ENCODE data around the gene SCAANT1.

SCAANT1 gene

DNA sequence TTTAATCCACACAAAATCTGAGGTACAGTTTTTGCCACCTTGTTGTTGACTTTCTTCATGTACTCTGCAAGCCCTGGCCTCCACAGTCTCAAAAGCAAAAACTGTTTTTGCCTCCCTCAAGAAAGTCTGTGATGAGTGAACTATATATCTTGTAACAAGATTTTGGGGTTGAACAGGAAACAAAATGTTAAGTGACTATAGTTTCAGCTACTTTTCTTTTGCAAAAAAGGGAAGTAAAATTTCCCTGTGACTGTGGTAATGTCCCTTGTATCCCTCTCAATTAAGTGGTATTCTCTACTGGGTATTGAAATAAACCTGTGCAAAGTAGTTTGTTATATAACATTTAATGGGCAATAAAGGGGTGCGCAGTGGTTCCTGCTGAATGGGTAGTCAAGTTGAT, 21.3 kb upstream of the SCAANT1 start:
- DNase-seq, result no peak

DNA sequence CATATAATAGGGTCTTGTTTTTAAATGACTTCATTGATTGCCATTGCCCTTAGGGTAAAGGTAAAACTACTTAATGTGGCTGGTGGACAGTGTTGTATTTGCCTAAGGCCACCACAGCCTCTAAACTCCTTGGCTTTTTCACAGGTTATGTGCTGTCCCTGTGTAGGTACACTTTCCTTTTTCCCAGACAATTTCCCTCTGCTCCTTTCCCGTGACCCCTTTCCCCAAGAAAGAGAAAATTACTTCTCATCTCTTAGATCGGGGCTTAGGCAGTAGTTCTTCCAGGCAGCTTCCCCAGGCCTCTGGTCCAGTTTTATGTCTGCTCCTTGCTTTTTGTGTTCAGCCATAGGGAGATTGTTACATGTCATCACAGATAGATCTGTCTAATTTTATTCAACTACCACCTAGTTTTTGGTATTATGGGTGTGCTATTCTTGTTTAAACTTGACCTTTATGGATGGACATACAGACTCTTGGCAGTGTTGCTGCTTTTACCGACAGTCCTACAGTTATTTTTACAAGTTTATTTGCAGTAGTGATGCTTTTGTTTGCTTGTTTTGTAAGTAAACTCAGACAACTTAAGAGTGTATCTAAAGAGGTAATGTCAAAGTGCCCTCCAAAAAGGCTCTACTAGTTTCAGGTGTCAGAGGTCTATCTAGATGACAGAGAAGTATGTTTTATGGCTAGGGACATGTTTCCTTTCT, 20.5 kb upstream of the SCAANT1 start:
- no peak for DNase-seq

DNA sequence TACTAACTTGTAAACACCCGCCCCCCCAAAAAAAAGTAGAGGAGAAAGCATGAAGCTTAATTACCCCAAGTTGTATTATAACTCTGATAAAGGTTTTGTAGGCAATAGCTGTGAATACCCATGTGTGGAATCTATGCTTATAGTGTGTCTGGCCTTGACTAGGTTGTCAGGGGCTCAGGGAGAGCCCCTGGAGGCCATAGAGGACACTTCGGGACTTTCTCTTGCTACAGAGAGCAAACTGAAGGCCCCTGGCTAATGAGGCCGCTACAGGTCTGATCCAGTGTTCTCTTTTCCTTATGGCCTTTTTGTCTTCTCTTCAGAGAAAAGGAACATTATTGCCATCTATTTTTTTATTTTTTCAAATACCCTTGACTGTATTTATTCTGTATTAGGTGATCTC, 19.1 kb upstream of the SCAANT1 start:
- DNase-seq, result no peak

DNA sequence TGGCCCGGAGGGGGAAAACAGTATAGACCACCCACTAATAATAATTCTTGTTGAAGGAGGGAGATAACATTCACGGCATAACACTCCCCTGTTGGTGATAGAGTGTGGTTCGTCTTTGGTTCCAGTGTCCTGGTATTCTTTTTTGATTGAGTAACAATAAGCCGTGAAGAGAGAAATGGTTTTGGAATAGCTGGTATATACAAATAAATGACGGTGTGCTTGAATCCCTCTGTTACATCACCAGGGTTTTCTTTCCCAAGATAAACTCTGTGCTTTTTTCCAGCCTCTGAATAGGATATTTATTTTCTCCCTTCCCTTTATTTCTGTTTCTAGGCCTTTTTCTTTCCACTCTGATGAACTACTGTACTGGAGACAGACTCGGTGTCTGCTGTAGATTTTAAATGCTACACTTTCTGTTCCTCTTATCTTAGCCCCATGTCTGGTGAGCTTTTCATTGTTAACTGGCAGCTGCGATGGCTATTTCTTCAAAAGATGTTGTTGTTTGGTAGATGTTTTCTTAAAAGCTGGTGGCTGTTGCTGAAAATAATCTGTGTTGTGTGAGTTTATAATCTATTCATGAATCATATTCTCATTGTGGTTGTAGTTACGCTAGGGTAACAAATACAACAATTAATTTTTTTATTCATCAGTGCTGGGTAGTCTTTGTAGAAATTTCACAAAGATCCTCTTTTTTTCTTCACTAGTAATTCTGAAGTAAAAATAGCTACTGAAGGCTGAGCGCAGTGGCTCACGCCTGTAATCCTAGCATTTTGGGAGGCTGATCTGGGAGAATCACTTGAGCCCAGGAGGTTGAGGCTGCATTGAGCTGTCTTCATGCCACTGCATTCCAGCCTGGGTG, 15.5 kb upstream of the SCAANT1 start:
- DNase-seq, result no peak

DNA sequence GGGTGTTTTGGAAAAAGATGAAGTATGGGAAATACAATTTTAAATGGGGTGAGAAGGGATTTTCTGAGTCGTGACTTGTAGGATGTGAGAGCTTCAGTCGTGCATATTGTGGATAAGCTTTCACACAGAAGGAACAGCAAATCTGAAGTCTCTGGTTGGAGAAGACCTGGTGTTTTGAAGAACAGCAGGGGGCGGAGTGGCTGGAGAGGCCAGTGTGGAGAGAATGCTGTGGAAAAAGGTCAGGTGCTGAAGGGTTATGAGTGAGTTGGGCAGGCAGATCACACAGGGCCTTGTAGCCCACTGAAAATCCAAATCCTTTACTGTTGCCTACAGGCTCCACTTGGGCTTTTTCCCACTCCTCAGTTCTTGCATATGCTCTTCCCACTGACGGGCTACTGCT, 14.1 kb upstream of the SCAANT1 start:
- DNase-seq, result no peak

DNA sequence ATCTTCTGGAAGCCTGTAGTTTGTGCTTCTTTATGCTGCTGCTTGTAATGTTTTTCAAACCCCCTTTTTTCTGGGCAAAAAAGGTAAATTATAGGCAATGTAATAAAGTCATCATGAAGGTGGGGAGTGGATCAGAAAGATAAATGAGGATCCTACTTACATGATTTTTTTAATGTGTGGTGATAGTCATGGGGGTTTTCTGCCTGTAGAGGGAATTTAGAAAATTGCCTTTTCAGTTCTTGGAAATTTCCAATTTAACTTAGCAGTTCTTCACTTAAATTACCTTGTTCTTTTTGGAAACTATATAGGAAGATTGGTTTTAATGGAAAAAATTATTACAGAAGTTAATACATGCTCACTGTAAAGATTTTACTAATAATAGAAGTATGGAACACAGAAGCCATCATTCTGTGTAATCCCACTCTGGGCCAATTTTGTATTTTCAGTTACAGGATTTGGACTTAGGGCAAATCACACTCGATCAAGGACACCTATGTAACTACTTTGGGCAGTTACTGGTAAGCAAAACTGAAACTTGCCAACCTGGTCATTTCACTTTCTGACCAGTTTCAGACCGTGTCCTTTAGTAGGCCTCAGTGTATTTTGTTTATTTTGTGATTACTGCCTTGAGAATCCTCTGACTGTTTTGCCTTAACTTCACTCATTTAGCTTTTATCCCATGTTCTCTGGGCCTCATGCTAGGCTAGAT, 10.5 kb upstream of the SCAANT1 start:
- DNase-seq, result no peak

DNA sequence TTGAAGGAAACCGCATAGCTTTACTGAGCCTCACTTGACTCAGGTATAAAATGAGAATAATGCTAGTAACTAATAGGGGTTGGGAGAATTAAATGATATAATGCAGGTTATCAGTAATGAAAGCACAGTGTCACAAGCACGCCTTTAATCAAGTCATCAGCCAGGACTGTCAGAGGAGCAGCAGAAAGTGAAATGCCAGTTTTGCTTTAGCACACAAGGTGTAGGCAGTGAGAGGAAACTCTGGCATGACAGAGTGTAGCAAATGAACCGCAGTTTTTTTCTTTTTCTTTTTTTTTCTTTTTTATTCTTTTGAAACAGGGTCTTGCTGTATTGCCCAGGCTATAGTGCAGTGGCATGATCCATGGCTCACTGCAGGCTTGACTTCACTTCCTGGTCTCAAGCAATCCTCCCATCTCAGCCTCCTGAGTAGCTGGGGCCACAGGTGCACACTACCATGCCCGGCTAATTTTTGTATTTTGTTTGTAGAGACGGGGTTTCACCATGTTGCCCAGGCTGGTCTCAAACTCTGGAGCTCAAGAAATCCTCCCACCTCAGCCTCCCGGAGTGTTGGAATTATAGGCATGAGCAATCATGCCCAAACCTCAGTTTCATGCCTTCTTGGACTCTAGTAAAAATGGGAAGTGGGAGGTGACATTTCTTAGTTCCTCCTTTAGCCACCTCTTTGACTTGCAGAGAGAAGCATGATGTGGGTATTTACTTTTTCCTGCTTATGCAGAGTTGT, 9.7 kb upstream of the SCAANT1 start:
- DNase-seq, result no peak

DNA sequence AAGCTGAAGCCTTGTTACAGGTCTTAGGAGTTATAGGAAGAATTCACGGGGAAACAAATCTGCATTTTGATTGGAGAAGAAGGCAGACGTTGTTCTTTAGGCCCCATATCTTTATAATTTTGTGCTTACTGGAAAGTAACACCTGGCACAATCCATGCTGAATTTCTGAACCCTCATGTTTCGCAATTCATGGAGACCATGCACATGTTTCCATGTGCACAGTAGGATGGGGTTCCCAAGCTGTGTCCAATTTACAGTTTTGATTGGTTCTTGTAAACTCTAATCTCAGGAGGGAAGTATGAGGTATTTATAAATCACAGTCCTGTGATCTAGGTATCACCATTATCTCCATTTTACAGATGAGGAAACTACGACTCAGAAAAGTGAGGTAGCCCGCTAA, 7.8 kb upstream of the SCAANT1 start:
- no peak for DNase-seq

DNA sequence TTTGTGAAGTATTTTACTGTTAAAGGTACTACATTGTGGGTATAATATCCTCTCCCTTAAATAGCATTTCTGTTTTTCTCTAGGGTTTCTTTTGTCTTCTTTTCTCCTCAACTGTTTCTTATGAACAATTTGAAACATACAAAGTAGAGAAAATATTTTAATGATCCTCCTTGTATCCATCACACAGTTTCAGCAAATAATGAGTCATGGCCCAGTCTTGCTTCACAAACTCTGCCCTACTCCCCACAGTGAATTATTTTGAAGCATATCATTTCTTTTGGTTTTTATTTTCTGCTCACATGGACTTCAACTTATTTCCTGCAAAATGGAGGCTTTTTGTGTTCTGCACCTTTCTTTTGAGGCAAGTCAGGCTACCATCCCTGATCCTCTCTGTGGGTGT, 6.1 kb upstream of the SCAANT1 start:
- no peak for DNase-seq

DNA sequence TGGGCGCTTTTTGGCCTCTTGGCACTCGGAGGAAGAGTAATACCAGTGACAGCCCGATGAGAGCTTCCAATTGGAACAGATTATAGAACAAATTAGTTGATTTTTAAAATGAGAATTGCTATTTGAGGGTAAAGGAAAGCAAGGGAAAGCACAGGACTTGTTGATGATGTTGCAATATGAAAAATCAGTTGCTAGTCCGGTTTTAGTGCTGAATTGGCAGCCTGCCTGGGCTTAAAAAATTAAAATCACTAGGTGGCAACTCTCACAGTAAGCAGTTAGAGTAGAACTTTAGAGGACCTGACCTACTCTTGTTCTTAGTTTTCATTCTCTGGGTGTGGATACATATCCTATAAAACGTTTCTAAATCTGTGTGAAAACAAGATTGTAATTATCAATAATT, 2.1 kb upstream of the SCAANT1 start:
- no peak for DNase-seq

DNA sequence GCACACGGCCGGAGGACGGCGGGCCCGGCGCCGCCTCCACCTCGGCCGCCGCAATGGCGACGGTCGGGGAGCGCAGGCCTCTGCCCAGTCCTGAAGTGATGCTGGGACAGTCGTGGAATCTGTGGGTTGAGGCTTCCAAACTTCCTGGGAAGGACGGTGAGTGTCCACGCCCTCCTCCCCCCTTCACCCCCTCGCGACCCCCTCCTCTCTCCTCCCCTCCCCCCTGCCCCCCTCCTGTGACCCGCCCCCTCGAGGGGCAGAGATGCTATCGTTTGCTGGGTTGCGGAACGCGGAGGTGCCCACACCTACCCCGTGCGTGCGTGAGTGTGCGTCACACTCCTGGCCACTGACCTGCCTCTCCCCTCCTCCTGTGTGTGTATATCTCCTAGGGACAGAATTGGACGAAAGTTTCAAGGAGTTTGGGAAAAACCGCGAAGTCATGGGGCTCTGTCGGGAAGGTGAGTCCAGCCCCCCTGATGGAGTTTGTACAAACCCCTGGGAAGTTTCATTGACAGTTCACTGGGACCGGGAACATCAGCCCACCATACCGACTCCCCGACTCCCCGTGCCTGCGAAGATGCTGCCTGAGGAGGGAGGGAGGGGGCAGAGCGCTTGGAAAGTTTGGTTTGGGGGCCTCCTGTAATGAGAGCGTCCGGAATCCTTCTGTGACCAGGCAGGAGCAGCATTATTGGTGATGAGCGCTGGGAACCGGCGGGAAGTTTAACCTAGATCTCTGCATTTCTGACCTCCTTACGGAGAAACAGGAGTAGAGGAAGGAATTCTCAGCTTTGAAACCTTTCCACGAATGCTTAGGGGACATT, 795 bp upstream of the SCAANT1 start:
- DNase-seq, result peak; percentile 43

DNA sequence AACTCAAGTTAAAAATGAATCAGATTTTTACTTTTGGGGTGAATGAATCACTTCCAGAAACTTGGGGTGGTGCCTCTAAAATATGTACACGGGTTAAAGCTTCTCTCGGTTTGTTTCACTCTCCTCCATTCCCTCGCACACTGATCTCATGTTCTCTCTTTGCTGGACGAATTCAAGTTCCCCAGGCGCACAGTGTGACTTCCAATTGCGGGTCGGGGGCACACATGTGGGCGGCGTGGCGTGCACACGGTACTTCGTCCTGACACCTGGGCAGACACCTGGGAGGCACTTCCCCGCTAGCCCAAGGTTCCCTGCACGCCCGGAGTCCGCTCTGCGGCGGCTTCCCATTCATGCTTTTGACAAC, 692 bp downstream of the SCAANT1 start:
- DNase-seq, result no peak

DNA sequence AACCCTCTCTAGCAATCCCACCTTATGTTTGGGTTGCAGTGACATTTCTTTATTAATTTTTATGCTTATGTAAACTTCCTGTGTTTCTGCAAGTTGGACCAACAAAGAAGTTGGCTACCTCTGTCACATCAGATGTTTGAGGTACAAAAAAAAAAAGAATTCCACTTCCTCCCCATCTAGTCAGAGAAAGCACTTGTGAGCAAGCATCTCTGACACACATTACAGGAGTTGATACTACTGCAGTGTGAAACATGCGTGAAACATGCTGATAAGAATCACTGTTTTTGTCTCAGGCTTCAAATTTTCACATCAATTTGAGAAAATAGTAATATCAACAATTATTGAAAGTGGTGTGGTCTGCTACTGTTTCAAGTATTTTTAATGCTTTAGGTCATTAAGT, 1.3 kb downstream of the SCAANT1 start:
- peak; percentile 68 for DNase-seq

DNA sequence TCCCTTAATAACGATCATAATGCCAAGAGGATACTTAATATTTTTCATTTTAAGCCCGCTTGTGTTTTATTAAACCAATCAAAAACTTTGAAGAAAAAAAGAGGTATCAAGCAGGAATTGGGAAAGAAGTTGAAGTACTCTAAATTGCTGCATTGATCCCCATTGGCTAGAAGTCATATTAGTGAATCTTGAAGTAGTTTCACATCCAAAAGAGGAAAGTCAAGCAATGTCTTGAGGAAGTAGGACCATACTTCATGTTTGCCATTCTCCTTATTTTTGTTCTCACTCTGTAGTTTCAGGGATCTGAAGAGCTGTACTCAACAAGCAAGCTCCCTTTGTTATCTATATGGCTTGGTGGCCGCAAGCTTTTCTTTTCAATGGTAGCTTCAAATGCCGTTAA, 2.2 kb downstream of the SCAANT1 start:
- no peak for DNase-seq

DNA sequence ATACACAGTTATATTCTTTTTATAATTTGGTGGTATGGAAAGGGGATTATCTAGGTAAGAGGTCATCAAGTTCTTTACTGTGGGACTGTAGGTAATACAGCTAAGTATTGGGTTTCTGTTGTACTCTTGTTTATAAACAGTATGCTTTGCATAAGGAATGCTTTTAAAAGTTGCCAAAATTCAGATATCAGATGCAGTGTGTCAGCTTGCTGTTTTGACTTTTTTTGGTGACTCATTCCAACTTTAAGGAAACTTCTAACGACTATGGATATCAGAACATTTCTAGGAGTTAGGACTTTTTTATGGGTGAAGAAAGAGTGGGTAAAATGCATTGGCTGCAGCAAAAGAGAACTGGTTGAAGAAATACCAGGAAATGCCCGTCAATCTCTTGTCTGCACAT, 2.8 kb downstream of the SCAANT1 start:
- no peak for DNase-seq

DNA sequence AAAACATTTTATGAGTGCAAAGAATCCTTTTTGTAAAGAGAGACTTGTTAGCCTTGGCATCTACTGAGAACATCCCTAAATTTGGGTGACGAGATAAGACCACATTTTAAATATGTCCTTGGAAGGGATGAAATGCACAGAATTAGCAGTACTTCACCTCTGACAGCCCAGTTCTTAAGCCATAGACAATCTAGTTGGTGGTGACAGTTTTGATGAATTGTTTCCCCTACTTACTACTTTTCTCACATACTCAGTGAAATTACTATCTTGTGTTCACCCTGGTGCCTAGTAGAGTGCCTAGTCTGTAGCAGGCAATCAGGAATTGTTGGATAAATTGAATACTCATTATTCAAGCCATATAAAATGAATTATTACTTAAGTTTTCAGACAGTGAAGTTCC, 3.4 kb downstream of the SCAANT1 start:
- no peak for DNase-seq

DNA sequence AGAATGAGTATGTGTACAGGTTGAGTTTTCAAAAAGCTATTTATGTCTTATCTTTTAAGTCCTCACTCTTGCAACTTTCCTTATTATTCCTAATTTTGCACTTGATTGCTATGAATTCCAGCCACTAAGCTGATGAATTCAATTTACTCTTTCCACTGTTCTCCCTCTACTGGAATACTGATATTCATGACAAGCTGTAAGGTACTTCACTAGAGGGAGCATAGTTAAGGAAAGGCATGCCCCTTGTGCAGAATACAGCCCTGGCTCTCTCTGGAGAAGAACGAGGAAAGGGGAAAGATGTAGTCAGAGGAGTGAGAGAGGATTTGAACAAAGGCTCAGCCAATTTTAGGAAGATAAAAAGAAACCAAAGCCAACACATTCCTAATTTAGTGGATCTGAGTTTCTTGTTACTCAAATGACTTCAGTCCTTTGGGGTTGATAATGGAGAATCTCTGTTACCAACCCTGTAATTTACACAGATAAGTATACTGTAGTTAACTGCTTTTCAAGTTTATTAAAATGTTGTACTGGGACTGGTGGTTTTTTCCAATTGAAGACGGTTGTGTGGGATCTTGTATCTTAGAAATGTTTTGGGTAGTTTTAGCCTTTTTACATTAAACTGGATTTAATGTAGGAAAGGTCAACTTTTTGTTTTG, 4.0 kb downstream of the SCAANT1 start:
- DNase-seq, result no peak

DNA sequence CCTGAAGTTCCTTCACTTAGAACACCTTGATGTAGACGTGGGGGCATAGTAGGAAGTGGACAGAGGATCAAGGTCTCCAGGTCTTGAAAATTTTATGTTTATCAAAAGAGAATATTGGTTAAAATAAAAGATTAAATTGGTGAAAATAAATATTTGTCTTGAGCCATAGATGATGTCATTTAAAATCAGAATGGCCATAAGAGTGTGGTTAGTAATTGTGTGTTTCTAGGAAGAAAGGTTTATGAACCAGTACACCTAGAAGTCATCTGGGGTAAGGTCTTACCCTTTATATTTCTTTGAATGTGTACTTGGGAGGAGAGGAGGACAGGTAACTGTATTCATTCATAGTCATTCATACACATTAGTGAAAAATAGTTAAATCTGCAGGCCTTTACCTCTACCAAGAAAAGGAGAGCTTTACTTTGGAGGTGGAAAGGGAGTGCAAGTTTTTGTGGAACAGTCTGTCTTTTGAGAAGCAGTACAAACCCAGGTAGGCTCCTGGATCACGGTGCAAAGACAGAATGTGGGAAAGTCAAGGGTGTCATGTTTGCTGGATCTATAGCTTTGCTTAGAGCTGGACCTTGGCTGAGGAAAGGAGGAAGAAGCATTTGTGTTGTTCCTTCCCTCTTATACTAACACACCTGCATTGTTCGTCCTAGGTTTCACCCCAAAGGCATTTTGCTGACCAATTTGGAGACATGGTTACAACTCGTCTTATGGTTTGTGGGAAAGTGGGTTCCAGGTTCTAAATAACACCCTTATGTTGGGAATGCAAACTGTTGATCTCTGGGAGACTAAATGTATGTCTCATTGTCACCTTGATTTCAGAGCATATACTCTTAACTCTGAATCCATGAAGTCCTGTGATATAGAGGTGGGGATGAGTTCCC, 6.2 kb downstream of the SCAANT1 start:
- DNase-seq, result no peak

DNA sequence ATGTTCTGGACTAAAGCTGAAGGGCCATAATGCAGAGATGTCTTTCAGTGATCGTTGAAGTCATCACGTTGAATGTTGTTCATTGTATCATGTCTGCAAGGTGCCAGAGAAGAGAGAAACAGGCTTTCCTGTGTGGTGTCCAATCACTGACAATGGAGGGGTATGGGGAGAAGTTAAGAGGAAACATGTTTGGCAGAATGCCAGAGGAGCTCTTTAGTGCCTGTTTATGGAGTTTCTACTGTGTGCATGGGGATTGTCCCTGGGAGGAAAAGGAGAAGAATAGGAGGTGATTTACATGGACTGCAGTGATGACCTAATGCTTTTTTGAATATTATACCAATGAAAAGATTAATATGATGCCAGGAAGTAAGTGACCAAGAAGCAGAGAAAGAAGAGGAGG, 11.7 kb downstream of the SCAANT1 start:
- DNase-seq, result no peak

DNA sequence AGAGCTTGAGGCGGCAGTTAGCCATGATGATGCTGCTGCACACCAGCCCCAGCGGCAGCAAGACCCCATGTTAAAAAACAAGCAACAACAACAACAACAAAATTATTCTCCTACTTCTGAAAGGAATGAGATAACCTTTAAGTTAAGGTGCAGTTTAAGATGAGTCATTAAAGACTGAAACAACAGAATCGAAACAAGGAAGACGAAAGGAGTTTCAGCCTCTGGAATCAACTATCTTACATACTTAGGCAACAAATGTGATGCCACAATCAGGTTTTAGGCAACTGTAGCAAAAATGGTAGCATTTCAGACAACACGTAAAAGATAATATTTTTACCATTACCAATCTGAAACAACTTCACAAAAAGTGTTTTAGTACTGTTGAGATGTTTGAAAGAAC, 12.2 kb downstream of the SCAANT1 start:
- no peak for DNase-seq

Data from central memory CD4-positive, alpha-beta T cell (primary cell).